Measurements from ENCODE around the gene SULT1C2.

SULT1C2 gene

DNA sequence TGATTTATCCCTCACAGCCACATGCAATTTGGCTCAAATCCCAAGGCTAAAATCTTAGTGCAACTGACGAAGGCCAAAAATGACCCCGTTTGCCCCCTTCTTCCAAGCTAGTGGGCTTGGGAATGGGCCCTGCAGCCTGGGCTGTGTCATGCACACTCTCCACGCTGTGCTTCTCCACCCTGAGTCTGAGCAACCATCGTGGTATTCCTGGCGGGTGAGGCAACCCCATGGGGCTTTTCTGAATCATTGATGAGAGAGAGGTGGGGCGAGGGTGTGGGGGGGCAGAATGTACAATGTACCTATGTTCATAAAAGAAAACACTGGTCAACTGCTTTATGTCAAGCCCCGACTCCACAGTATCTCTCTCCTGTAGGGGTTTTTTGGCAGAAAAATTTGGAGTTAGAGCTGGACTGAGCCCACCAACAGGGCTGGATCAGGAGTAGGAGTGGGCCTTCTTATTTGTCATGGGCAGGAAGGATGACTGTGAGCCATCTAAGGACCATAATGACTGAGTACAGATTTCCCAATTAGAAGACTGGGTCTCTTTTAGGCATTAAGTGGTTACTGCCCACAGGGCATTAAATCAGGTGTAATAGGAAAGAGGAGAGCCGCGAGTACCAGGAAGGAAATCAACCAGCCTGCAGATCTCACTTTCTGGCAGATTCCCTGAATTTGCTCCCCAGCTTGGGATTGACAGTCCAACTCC, 8.9 kb downstream of the SULT1C2 start:
- DNase-seq = no peak

DNA sequence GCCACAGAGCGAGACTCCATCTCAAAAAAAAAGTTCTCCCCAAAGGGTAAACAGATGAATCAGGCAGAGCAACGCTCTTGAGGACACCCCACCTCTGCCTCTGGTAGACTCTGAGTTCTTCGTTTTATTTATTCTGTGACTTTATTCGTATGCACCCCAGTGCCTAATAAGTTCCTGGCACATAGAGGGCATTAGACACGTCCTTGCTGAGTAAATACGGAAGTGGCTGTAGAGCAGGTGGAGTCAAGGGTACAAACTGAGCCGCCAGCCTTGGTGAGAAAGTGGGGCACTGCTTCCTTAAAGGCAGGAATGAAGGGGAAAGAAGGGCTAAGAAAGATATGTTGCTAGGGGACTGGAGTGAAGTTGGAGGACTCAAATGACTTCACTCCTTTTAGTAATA, 12.9 kb downstream of the SULT1C2 start:
- DNase-seq = no peak

DNA sequence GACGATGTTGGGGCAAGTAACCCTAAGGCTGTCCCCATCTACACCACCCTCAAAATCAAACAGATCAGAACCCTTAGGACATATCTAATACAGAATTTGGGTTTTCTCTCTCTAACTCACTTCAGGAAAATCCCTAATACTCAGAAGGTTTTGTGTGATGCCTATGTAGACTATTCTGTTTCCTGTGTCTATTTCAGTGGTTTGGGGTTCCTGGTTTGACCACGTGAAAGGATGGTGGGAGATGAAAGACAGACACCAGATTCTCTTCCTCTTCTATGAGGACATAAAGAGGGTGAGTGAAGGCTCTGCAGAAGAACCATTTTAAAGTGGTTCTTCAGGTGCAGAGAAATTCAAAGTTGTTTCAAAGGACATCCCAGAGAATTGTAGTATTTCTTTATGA, 16.3 kb downstream of the SULT1C2 start:
- DNase-seq = no peak

DNA sequence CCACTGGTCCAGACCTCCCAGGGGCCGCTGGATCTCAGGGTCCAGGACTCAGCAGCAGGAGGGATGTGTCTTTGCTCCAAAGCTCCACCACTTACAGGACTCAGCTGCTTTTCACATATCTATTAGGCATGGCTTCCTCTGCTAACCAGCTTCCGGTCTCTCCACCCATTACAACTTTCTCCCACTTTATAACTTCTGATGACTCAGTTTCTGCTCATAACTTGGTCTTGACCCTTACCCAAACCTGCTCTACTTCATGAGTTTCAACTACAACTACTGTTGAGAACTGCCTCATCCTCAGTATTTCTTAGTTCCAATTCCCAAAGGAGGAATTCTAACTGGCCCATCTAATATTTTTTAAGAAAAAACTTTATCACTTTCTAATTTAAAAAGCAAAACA, 17.2 kb downstream of the SULT1C2 start:
- DNase-seq = no peak

GRCh38 chr2:108309903-108310302, 21.2 kb downstream of the SULT1C2 start:
- no peak for DNase-seq

DNA sequence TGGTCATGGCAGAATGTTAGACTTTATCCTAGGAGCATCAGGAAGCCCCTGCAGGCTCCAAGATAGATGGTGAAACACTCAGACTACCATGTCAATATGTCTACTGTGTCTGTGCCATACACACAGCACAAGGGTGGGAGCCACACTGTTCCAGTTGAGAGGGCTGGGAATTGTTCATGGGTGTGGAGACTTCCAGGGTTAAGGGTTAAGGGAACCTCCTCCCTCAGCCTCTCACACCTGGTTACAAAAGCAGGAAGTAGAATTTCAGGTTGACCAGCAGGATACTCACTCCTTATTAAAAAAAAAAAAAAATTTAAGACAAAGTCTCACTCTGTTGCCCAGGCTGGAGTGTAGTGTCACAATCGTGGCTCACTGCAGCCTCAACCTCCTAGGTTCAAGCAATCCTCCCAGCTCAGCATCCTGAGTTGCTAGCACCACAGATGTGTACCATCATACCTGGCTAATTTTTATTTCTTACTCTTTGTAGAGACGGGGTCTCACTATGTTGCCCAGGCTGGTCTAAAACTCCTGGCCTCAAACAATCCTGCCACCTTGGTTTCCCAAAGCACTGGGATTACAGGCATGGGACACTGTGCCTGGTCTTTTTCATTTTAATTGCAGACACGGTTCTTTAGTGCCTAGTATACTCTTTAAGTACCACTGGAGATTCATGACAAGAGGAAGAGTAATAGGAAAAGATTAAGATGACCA, 26.0 kb downstream of the SULT1C2 start:
- no peak for DNase-seq

GRCh38 chr2:108315444-108315934, 26.8 kb downstream of the SULT1C2 start:
- DNase-seq = peak; percentile 3

GRCh38 chr2:108316033-108316432, 27.3 kb downstream of the SULT1C2 start:
- DNase-seq = no peak

DNA sequence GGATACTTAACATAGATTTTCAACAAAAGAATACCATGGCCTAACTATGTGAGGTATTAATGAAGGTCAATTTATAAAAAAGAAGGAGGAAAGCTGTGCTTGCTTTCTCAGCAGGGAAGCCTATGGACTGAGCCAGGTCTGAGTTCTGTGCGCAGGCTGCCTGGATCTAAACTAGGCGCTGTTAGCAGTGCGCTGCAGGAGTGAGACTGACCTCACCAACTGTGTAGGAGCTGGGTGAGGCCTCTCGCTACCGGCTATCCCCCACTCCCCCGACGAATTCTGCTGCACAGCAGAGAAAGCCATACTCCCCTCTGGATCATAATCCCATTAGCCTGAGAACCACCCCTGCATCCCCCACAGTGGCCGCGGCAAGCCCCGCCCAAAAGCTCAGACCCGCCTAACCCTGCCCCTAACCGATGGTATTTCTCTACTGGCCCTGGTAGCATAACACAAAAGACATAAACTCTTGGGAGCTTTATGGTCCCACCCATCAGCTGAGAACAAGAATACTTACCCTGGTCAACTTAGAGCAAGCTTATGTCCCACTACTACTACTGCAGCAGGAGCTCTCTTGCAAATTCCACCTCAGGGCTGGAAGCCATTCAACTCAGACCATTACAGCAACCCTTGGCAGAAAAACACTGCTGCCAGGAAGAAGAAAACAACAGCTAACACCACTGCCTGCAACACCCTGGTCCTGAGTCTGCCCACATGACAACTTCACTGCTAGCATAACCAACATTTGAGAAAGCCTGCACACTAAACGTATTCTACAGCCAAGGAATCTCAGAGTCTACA, 28.0 kb downstream of the SULT1C2 start:
- DNase-seq = peak; percentile 7

- no peak for DNase-seq
These were observed 31.7 kb downstream of the SULT1C2 start for GRCh38 chr2:108320326-108320922.

GRCh38 chr2:108323619-108324018, 34.9 kb downstream of the SULT1C2 start:
- DNase-seq = no peak

GRCh38 chr2:108324531-108325255, 36.0 kb downstream of the SULT1C2 start:
- no peak for DNase-seq

DNA sequence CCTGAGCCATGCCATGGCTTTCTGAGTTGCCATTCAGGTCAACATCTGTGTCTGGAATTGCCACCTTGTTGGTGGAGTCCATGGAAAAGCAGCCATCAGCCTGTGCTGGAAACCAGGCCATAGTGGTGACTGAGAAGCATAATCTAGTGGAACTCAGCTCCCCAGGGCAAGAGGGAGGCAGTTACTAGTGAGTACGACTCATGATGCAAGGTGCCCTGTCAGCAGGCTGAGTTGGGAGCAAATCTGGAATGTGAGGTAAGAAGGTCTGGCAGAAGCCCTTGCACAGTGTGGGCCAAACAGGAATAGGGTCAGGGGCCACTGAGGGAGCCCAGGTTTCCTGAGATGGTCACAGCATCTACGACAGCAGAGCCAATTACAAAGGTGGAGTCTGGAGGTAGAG, 37.1 kb downstream of the SULT1C2 start:
- DNase-seq = no peak

DNA sequence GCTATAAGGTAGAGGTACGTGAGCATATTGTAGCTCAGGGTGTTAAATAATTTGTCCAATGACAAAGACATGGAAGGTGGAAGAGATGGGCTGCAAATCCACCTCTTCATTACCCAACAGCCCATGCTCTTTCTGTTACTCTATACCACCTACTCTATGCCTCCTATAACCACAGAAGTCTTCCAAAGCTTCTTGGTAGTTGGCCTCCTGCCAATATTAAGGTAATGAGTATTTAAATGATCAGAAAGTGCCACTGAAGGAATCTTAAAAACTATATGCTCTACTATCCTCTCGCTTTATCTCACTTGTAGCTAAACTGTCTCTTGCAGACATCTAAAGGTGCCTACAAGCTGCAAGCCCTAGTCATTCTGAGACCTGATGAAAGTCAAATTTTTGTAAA, 41.1 kb downstream of the SULT1C2 start:
- DNase-seq = no peak

DNA sequence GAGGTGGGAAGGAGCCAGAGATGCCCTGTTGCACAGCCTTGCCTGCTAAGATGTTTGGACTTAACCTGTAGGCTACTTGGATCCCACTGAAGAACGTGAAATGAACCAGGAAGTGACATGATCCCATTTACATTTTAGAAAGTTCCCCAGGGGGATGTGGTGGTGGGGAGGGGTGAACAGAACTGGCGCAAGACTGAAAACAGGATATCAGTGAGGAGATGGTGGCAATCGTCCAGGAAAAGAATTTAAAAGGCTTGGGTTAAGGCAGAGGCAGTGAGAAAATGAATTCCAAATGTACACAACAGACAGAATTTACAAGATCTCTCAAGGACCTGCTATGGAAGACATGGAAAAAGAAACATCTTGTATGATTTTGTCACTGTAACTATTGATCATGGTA, 42.3 kb downstream of the SULT1C2 start:
- DNase-seq = no peak

GRCh38 chr2:108345951-108346350, 57.3 kb downstream of the SULT1C2 start:
- no peak for DNase-seq

DNA sequence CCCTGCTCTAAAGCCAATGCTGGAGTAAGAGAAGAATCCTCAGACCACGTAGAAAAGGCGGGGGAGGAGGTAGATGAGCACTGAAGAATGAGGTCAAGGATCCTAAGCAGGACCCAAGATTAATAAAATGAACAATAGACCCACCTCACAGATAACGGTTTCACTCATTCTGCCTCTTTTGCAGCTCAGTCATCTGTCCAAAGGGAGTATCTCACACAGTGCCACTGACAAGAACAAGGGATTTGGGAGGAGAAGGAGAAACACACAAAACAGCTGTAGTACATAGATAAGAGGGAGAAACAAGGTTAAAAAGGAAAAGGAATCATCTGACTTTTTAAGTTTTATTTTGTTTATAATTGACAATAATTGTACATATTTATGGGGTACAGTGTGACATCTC, 58.1 kb downstream of the SULT1C2 start:
- DNase-seq = no peak

GRCh38 chr2:108347786-108348185, 59.1 kb downstream of the SULT1C2 start:
- DNase-seq = no peak

- no peak for DNase-seq
These were observed 60.3 kb downstream of the SULT1C2 start for GRCh38 chr2:108348816-108349570.

DNA sequence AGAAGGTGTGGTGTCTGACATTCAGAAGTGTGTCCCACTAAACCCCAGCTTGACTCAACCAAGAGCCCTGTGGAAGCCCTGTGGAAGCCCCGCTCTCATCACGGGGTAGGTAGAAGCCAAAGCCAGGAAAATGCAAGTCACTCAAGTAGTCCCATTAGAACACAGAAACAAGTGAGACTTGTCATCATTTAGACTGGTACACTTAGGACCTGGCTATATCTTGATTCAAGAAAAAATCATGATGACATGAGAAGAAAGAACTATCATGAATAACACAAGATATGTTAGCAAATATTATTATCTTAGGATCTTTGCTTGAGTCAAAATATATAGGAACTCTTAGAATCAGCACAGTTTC, 60.9 kb downstream of the SULT1C2 start:
- DNase-seq = no peak

DNA sequence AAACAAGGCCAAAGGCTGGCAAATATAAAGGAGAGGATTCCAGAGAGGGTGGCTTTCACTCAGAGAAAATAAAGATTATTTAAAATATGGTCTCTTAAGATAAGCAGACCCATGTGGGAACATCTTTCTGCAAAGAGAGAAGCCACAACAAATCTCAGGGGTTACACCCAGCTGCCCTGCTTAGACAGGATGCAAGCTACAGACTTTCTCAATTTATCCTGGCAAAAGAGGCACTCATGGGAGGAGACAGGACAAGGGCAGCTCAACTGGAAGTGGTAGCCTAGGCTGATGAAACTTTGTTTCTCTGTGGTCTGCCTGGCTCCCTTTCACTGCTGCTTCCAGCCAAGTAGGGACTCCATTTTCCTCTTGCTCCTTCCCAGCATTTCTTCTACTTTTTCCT, 63.2 kb downstream of the SULT1C2 start:
- no peak for DNase-seq

GRCh38 chr2:108354136-108354535, 65.4 kb downstream of the SULT1C2 start:
- DNase-seq = no peak

Data from retina (tissue), 1 donor.